Activated CD4-positive, alpha-beta T cell treated with anti-CD3 and anti-CD28 coated beads, Interleukin-2, Interleukin-6, amounts not matched to agents 100 ng/mL and 50 ng/mL, durations not matched to agents 16 hours and 8 hours (primary cell): ENCODE measurements around the gene NUP205.

Source experiments
- DNase-seq: peaks from one replicate; pipeline ENCODE4 v3.0.0-alpha.2; 2020

NUP205 gene

GRCh38 chr7:135541029-135541428, 16.7 kb upstream of the NUP205 start:
- no peak for DNase-seq

DNA sequence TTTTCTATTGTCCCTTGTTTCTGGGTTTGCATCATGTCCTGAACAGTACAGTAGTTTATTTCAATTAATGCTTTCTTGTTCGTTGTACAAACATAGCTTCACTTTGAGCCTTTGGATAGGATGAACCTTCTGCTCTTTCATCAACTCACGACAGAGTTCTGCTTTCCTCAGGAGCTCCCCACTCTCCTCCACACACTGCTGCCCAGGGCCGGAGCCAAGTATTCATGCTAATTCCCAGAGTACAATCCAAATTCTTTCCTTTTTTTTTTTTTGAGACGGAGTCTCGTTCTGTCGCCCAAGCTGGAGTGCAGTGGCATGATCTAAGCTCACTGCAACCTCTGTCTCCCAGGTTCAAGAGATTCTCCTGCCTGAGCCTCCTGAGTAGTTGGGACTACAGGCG, 7.5 kb upstream of the NUP205 start:
- DNase-seq, result no peak

DNA sequence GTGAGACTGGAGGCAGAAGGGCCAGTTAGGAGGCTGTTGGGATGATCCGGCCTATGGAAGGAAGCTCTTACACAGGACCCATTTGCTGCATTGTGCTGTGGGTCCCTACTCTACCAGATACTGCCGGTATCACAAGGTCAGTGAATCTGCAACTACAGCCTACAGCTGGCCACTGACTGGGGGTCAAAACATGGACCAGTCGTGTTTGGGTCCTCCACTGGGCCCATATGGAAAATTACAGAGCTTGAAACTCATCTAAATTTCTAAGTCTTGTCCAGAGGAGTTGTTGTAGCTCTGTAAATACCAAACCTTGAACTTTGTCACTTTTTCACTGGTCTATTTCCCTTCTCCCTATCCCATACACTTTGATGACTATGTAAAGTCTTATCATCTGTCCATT, 5.6 kb upstream of the NUP205 start:
- no peak for DNase-seq

- DNase-seq, result no peak
Observed at GRCh38 chr7:135553346-135553745, 4.4 kb upstream of the NUP205 start.

DNA sequence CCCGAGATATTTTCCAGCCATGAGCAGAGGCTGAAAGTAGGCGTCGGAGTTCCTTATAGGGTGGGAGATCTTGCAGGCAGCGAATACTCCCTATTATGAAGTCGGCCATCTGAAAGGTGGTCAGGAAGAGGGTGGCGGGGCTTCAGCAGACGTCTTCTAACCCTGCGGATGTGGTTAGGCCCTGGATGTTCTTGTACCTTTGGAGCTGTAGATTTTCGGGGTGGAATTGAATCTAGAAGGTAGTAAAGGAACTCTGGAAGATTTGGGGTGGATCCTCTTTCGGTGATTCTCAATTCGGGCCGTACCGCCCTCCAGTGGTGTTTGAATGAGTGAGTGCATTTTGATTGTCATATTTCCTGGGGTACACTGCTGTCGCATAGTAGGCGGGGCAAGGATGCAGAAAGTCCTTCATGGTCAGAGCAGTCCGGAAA, 635 bp downstream of the NUP205 start:
- peak; percentile 84 for DNase-seq

GRCh38 chr7:135558881-135559280, 1.2 kb downstream of the NUP205 start:
- no peak for DNase-seq

GRCh38 chr7:135560631-135561030, 2.9 kb downstream of the NUP205 start:
- DNase-seq, result peak; percentile 9

DNA sequence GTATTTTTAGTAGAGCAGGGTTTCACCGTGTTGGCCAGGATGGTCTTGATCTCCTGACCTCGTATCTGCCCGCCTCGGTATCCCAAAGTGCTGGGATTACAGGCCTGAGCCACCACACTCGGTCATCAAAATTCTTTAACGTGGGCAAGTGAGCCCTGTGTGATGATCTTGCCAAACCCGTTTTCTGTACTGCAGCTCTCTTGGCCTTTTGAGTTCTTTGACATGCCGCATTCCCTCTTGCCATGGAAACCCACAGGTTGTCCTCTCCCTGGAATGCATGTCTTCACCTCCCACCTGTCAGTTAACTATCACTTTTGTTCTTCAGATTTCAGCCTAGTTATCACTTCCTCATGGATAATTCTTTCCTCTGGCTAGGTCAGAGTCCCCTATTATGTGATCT, 5.0 kb downstream of the NUP205 start:
- DNase-seq, result no peak

- DNase-seq, result no peak
Observed at GRCh38 chr7:135571834-135572233, 14.1 kb downstream of the NUP205 start.

DNA sequence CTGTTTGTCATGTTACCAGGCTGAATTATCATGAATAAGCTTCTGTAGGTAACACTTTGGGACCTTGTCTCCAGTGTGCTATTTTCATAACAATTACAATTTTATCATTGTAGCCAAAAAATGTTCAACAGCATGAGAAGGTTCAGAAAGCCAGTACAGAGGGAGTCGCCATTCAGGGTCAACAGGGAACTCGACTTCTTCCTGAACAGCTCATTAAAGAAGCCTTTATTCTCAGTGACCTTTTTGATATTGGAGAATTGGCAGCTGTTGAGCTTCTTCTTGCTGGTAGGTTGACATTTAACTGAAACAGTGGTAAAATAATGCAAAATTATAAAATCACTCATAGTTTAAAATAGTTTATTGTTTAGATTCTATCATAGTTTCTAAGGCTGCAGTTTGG, 15.8 kb downstream of the NUP205 start:
- no peak for DNase-seq

- DNase-seq, result no peak
Observed at GRCh38 chr7:135575296-135575695, 17.6 kb downstream of the NUP205 start.

DNA sequence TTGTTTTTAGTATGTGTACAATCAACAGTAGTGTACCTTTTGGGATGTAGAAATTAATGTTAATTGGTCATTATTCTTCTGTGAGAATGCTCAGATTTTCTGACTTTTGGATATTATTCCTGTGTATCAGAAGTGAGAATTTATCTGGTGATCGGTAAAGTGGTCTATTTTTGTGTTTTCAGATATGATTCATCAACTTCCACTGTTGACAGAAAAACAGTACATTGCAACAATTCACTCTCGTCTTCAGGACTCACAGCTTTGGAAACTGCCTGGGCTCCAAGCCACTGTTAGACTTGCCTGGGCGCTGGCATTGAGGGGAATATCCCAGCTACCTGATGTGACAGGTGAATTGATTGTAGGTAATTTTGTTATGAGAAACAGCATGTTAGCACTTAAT, 20.9 kb downstream of the NUP205 start:
- no peak for DNase-seq

DNA sequence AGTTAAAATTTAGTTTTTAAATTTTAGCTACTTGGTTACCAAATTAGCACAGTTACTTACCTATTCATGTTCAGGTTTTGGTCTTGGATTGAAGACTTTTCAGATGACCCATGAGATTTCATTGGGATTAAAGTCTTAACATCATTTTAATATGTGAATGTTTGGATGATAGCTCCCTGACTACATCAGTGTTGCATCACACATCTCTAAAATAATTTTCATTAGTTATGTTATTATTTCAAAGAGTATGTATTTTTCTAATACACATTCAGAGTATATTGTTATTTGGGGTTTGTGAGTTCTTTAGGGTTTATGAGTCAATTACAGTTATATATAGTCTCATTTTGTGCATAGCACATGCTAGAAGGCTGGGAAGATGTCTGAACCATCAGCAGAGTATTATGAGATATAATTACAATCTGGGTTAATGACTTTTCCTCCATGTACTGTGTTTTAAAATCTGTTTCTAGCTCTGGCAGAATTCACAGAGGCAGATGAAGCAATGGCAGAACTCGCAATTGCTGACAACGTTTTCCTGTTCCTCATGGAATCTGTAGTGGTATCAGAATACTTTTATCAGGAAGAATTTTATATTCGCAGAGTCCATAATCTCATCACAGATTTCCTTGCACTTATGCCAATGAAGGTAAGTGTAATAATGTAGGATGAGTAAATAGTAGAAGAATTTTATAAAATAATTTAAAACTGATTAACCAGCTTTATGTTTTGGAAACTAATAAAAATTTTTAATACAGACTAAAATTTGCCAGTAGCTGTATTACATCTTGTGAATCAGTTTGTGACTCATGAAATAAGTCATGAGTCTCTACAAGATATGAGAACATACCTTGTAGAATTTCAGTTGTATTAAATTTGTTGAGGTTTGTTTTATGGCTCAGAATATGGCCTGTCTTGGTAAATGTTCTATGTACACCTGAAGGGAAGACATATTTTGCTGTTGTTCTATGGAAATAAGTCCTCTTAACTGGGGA, 26.9 kb downstream of the NUP205 start:
- no peak for DNase-seq

GRCh38 chr7:135597181-135597925, 39.6 kb downstream of the NUP205 start:
- DNase-seq, result no peak

DNA sequence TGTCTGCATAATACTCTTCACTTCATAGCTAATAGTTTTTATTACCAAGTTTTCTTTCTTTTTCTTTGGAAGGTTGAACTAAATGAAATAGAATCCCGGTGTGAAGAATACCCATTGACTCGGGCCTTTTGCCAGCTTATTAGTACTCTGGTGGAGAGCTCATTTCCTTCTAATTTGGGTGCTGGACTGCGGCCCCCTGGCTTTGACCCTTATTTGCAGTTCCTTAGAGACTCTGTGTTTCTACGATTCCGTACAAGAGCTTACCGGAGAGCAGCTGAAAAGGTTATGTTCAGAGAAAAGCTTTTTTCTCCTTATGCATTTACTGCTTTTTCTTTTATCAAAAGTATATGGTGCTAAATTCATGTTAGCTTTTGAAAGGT, 40.2 kb downstream of the NUP205 start:
- no peak for DNase-seq

- no peak for DNase-seq
Observed at GRCh38 chr7:135599471-135599870, 41.8 kb downstream of the NUP205 start.

GRCh38 chr7:135600226-135600625, 42.5 kb downstream of the NUP205 start:
- DNase-seq, result no peak

GRCh38 chr7:135601182-135601581, 43.5 kb downstream of the NUP205 start:
- DNase-seq, result no peak

- no peak for DNase-seq
Observed at GRCh38 chr7:135602304-135602703, 44.6 kb downstream of the NUP205 start.

GRCh38 chr7:135616136-135616535, 58.4 kb downstream of the NUP205 start:
- no peak for DNase-seq

- DNase-seq, result no peak
Observed at GRCh38 chr7:135617781-135618180, 60.1 kb downstream of the NUP205 start.

- no peak for DNase-seq
Observed at GRCh38 chr7:135618510-135618909, 60.8 kb downstream of the NUP205 start.

- DNase-seq, result no peak
Observed at GRCh38 chr7:135620447-135620846, 62.7 kb downstream of the NUP205 start.
